HFF-Myc (cell line): Measurements from ENCODE around the gene GBE1.
A peak's percentile ranks its signal among the peaks of the same experiment; 100 is the strongest.
"Not testable (repeated sequence)": the region's sequence is repeated elsewhere in the genome, so short reads cannot be mapped to it uniquely, and the experiment has no call there.

Source experiments
- DNase-seq: peaks from one replicate; pipeline ENCODE4 v3.0.0-alpha.2; 2011; ENCODE audit warnings: low read depth; ENCODE audit errors: extremely low read depth
- H3K4me3 ChIP-seq: replicated peaks from 2 replicates; pipeline ENCODE4 v1.5.1; 2011; ENCODE audit warnings: low read depth, mild to moderate bottlenecking, control low read depth, low read length
- TF ChIP-seq, protein P1 (sequence below): IDR thresholded peaks from 2 replicates; pipeline ENCODE4 v1.5.1; 2012; ENCODE audit warnings: mild to moderate bottlenecking, low read depth, low read length, control low read depth; ENCODE audit errors: missing control alignments

The GBE1 gene

GRCh38 chr3:81765400-81765799 is 4.0 kb upstream of the GBE1 start:
- no peak for DNase-seq
- H3K4me3 ChIP-seq, result no peak overlapping the region
- TF ChIP-seq, protein P1, sequence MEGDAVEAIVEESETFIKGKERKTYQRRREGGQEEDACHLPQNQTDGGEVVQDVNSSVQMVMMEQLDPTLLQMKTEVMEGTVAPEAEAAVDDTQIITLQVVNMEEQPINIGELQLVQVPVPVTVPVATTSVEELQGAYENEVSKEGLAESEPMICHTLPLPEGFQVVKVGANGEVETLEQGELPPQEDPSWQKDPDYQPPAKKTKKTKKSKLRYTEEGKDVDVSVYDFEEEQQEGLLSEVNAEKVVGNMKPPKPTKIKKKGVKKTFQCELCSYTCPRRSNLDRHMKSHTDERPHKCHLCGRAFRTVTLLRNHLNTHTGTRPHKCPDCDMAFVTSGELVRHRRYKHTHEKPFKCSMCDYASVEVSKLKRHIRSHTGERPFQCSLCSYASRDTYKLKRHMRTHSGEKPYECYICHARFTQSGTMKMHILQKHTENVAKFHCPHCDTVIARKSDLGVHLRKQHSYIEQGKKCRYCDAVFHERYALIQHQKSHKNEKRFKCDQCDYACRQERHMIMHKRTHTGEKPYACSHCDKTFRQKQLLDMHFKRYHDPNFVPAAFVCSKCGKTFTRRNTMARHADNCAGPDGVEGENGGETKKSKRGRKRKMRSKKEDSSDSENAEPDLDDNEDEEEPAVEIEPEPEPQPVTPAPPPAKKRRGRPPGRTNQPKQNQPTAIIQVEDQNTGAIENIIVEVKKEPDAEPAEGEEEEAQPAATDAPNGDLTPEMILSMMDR, result no peak

GRCh38 chr3:81764665-81765064 is 3.2 kb upstream of the GBE1 start:
- DNase-seq, result no peak
- TF ChIP-seq, protein P1, result no peak
- no peak overlapping the region for H3K4me3 ChIP-seq

DNA sequence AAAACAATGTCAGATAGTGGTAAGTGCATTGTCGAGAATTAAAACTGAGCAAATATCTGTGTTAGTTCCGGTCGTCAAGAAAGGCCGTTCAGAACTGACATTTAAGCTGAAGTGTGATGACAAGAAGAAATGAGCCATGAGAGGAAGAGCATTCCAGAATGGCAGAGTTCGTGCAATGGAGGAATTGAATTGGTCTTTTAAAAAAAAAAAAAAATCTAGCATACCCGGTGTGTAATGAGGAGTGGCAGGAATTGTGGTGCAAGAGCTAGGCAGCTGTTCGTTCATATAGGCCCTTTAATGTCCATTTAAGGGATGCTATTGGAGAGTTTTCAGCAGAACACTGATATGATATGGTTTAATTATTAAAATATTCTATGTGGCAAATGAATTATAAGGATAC is 2.6 kb upstream of the GBE1 start:
- no peak overlapping the region for H3K4me3 ChIP-seq
- DNase-seq, result no peak
- TF ChIP-seq, protein P1, result no peak

GRCh38 chr3:81763001-81763400 is 1.6 kb upstream of the GBE1 start:
- TF ChIP-seq, protein P1, result no peak
- H3K4me3 ChIP-seq, result no peak overlapping the region
- no peak for DNase-seq

DNA sequence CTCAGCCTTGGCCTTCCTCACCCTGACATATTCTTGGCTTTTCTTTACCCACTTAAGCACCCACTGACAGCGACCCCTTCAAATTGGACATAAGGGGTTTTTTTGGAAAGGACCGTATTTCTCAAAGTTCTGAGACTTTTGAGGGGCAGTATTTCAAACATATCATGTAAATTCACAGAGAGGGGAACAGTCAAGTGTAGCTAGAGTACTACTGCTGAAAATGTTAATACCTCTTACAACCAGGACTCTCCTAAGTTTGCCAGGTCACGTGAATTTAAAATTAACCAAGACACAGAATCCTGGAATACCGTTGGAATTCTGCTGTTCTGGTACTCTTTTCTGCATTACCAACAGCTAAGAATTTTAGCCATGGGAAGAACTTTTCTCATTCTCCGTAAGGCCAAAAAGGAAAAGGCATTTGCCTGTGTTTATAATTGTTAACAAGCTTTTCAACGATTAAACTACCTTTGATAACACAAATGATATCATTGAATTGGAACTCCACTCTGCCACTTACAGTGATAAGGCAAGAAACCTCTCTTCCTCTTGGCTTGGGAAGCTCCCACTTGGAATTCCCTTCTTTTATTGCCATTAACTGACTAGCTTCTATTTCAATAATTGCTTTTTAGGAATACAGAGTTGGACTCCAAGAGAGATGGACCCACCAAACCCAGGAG is 597 bp upstream of the GBE1 start:
- DNase-seq, result no peak
- TF ChIP-seq, protein P1, result no peak
- peak overlapping the region; percentile 59 for H3K4me3 ChIP-seq

- DNase-seq, result no peak
- TF ChIP-seq, protein P1, result no peak
- peak overlapping the region; percentile 59 for H3K4me3 ChIP-seq
Measured at GRCh38 chr3:81760215-81760614, 1.2 kb downstream of the GBE1 start.

DNA sequence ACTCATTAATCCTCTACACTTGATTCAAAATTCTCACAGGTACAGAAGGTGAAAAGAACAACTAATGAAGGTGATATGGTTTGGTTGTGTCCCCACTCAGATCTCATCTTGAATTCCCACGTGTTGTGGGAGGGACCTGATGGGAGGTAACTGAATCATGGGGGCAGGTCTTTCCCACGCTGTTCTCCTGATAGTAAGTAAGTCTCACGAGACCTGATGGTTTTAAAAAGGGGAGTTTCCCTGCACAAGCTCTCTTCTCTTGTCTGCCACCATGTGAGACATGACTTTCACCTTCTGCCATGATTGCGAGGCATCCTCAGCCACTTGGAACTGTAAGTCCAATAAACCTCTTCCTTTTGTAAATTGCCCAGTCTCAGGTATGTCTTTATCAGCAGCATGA is 2.7 kb downstream of the GBE1 start:
- H3K4me3 ChIP-seq, DNase-seq: not testable (repeated sequence)
